GM12801 (cell line): Measurements from ENCODE around the gene IL25.
A peak's percentile ranks its signal among the peaks of the same experiment; 100 is the strongest.

Experiments used
- CTCF ChIP-seq: IDR thresholded peaks from one replicate; pipeline ENCODE4 v1.5.1; 2011; ENCODE audit warnings: control low read depth; ENCODE audit not compliant: insufficient read length; ENCODE audit errors: extremely low read depth

Gene IL25

GRCh38 chr14:23372509-23372908, at the start of gene IL25:
IL25 (plus strand) TSS chr14:23372809.
- no peak for TF ChIP-seq CTCF

- TF ChIP-seq CTCF, result no peak
Measured at GRCh38 chr14:23323838-23324454, 48.7 kb upstream of the IL25 start.

GRCh38 chr14:23324455-23324846, 48.2 kb upstream of the IL25 start:
- no peak for TF ChIP-seq CTCF

- TF ChIP-seq CTCF, result no peak
Measured at GRCh38 chr14:23324993-23325392, 47.6 kb upstream of the IL25 start.

GRCh38 chr14:23326491-23327332, 45.9 kb upstream of the IL25 start:
- no peak for TF ChIP-seq CTCF

- TF ChIP-seq CTCF, result peak; percentile 82
Measured at GRCh38 chr14:23327947-23328744, 44.5 kb upstream of the IL25 start.

GRCh38 chr14:23335623-23336022, 37.0 kb upstream of the IL25 start:
- TF ChIP-seq CTCF, result no peak
